Caco-2 (cell line): ENCODE measurements around the gene DLX4. TPM values are rescaled to one million over a fixed set of nuclear protein-coding genes. Genes with fewer than 3 reads are reported as not detected.

Source experiments
- BruUV-seq: library from RNA; stranded (reverse); fragments of 400-500 nt; replicated peaks from 2 replicates; lab custom pipeline; 2021; lab: Mats Ljungman, UMichigan
- CTCF ChIA-PET: fragments of 300-600 bp; sonication (Branson Sonifier 250); formaldehyde crosslinking; loops from one replicate; lab custom pipeline; 2022; ENCODE audit warnings: antibody characterized with exemption; lab: Charles Lee
- POLR2A ChIA-PET: fragments of 300-600 bp; sonication (Branson Sonifier 250); formaldehyde crosslinking; loops from one replicate; lab custom pipeline; 2022; ENCODE audit warnings: antibody characterized with exemption; lab: Charles Lee
- DNase-seq, 2 experiments: peaks; one replicate each; pipeline versions ENCODE4 v3.0.0 to v3.0.0-alpha.2; 2020 to 2022
- H3K27me3 ChIP-seq: replicated peaks from 2 replicates; pipeline ENCODE4 v1.6.0; 2011; ENCODE audit warnings: low read length; ENCODE audit not compliant: control insufficient read depth, insufficient read depth
- H3K36me3 ChIP-seq: 2 replicates; pipeline ENCODE4 v1.5.1; 2011; ENCODE audit warnings: low read length; ENCODE audit not compliant: control insufficient read depth, insufficient read depth
- H3K4me1 ChIP-seq: fragments of 250-450 bp; sonication (Bioruptor Pico); 2 replicates; pipeline ENCODE4 v1.5.1; 2020; ENCODE audit warnings: mild to moderate bottlenecking
- H3K4me3 ChIP-seq: 2 replicates; pipeline ENCODE4 v1.5.1; 2011; ENCODE audit warnings: low read depth, mild to moderate bottlenecking, control low read depth, low read length
- H3K9me3 ChIP-seq: fragments of 250-450 bp; sonication (Bioruptor Pico); 2 replicates; pipeline ENCODE4 v1.5.1; 2020; ENCODE audit warnings: mild to moderate bottlenecking, moderate library complexity
- H3K27ac Mint-ChIP-seq: one replicate; pipeline ENCODE4 v1.8.0; 2022; ENCODE audit warnings: mixed read lengths; ENCODE audit not compliant: unreplicated experiment
- H3K27me3 Mint-ChIP-seq: one replicate; pipeline ENCODE4 v1.8.0; 2022; ENCODE audit warnings: mixed read lengths; ENCODE audit not compliant: insufficient read depth, unreplicated experiment
- H3K36me3 Mint-ChIP-seq: one replicate; pipeline ENCODE4 v1.8.0; 2022; ENCODE audit warnings: mild to moderate bottlenecking, mixed read lengths; ENCODE audit not compliant: insufficient read depth, unreplicated experiment
- H3K4me1 Mint-ChIP-seq: one replicate; pipeline ENCODE4 v1.8.0; 2022; ENCODE audit warnings: low read depth, mixed read lengths; ENCODE audit not compliant: unreplicated experiment
- H3K4me3 Mint-ChIP-seq: one replicate; pipeline ENCODE4 v1.8.0; 2022; ENCODE audit warnings: mild to moderate bottlenecking, moderate library complexity, mixed read lengths; ENCODE audit not compliant: unreplicated experiment
- H3K9me3 Mint-ChIP-seq: one replicate; pipeline ENCODE4 v1.8.0; 2022; ENCODE audit warnings: mixed read lengths; ENCODE audit not compliant: unreplicated experiment
- intact Hi-C: fragments of 100-400 bp; cut with micrococcal nuclease; formaldehyde crosslinking; loops from one replicate; pipeline ENCODE4 v1.10.0; 2022; ENCODE audit not compliant: unreplicated experiment
- total RNA-seq: library from RNA; stranded (reverse); gene quantifications from 2 replicates; pipeline ENCODE4 v1.2.3, GENCODE V29; 2022
- TF ChIP-seq, protein P1 (sequence below), 2 experiments: fragments of 200-600 bp in 1 of 2; IDR thresholded peaks; 1 replicate in 1 of 2; 2 replicates in 1 of 2; pipeline versions ENCODE4 v1.5.1 to v1.8.0; 2011 to 2022; ENCODE audit warnings: antibody characterized with exemption in 1 of 2, control low read depth in 1 of 2, inconsistent platforms in 1 of 2, low read depth in 1 of 2, low read length in 1 of 2, mild to moderate bottlenecking in 1 of 2, moderate library complexity in 1 of 2; ENCODE audit not compliant: insufficient read depth in 1 of 2, severe bottlenecking in 1 of 2, unreplicated experiment in 1 of 2

Gene DLX4
- total RNA-seq, 1 experiment from 2014 or later, result 27.0 TPM

DNA sequence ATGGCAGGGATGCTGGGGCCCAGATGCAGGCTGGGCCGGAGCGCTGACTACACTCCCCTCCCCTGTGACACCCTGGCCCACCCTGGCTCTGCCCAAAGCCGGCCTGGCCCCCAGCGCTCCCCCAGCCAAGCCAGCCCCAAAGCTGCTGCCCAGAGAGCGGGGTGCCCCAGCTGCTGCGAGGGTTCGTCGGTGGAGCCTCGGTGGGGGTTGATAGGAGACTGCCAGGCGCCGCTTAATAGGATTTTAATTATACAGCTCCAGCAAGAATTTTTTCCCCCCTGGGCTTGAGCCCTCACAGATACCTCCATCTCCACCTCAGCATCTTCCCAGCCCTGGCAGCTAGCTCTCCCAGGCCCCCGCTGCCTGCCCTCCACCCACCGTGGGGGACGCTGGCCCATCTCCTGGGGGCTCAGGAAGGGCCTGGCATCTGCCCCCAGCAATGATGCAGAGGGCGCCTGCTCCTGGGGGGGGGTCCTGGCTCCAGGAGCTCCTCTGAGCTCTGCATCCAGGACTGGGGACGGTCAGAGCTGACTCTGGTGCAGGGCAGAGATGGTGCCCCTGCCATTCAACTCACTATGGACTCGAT, 36.8 kb upstream of the DLX4 start:
- H3K4me3 ChIP-seq, result no peak overlapping the region
- ChIA-PET CTCF (interaction anchor here (0.7 to 1.4 kb wide), 3 partner anchors 33 to 376 kb away, joined by 3 to 4 read pairs (median 3); no protein-coding TSS in a partner anchor), POLR2A (interaction anchor here (1.0 kb wide), 1 partner anchor 45 kb away, joined by 7 read pairs; no protein-coding TSS in a partner anchor)
- no peaks in the 10 kb centered on the region for H3K27me3 ChIP-seq
- H3K9me3 ChIP-seq, result no peaks in the 10 kb centered on the region
- H3K4me1 ChIP-seq, result peaks cover 29% of the 10 kb centered on the region
- BruUV-seq, result no TSS peak
- Mint-ChIP-seq H3K27ac (no peak overlapping the region), H3K4me3 (no peak overlapping the region), H3K27me3 (no peaks in the 10 kb centered on the region), H3K9me3 (no peaks in the 10 kb centered on the region), H3K4me1 (peaks cover 13% of the 10 kb centered on the region), H3K36me3 (no peaks in the 10 kb centered on the region)
- intact Hi-C loops, result no loop called here
- H3K36me3 ChIP-seq, result no peaks in the 10 kb centered on the region
- TF ChIP-seq, protein P1, sequence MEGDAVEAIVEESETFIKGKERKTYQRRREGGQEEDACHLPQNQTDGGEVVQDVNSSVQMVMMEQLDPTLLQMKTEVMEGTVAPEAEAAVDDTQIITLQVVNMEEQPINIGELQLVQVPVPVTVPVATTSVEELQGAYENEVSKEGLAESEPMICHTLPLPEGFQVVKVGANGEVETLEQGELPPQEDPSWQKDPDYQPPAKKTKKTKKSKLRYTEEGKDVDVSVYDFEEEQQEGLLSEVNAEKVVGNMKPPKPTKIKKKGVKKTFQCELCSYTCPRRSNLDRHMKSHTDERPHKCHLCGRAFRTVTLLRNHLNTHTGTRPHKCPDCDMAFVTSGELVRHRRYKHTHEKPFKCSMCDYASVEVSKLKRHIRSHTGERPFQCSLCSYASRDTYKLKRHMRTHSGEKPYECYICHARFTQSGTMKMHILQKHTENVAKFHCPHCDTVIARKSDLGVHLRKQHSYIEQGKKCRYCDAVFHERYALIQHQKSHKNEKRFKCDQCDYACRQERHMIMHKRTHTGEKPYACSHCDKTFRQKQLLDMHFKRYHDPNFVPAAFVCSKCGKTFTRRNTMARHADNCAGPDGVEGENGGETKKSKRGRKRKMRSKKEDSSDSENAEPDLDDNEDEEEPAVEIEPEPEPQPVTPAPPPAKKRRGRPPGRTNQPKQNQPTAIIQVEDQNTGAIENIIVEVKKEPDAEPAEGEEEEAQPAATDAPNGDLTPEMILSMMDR (IDR thresholded peaks at IDR 0.05; ENCODE audit: insufficient read depth in 1 of 2, low read depth in 1 of 2, low read length in 1 of 2, severe bottlenecking in 1 of 2, unreplicated experiment in 1 of 2), result no peak
- no peak for DNase-seq

- TF ChIP-seq, protein P1 (IDR thresholded peaks at IDR 0.05; ENCODE audit: insufficient read depth in 1 of 2, low read depth in 1 of 2, low read length in 1 of 2, severe bottlenecking in 1 of 2, unreplicated experiment in 1 of 2), result no peak
- BruUV-seq, result no TSS peak
- intact Hi-C loops, result no loop called here
- no peak for DNase-seq
- Histone ChIP-seq H3K9me3 (no peaks in the 10 kb centered on the region), H3K4me3 (no peak overlapping the region), H3K4me1 (peaks cover 29% of the 10 kb centered on the region), H3K27me3 (no peaks in the 10 kb centered on the region), H3K36me3 (no peaks in the 10 kb centered on the region)
- no peak overlapping the region for H3K4me3 Mint-ChIP-seq
- POLR2A ChIA-PET, result interaction anchor here (0.5 to 1.0 kb wide), 2 partner anchors 46 to 256 kb away, joined by 6 to 7 read pairs; no protein-coding TSS in a partner anchor
- no peaks in the 10 kb centered on the region for H3K27me3 Mint-ChIP-seq
- H3K4me1 Mint-ChIP-seq, result peaks cover 13% of the 10 kb centered on the region
- H3K27ac Mint-ChIP-seq, result no peak overlapping the region
- H3K36me3 Mint-ChIP-seq, result no peaks in the 10 kb centered on the region
- H3K9me3 Mint-ChIP-seq, result no peaks in the 10 kb centered on the region
- CTCF ChIA-PET, result interaction anchor here (0.9 to 1.4 kb wide), 2 partner anchors 34 to 377 kb away, joined by 3 to 4 read pairs; no protein-coding TSS in a partner anchor
Measured at GRCh38 chr17:49932901-49933300, 36.1 kb upstream of the DLX4 start.

- no peak overlapping the region for H3K4me3 ChIP-seq
- ChIA-PET POLR2A (no interaction called here), CTCF (no interaction called here)
- no peaks in the 10 kb centered on the region for H3K36me3 ChIP-seq
- TF ChIP-seq, protein P1 (IDR thresholded peaks at IDR 0.05; ENCODE audit: insufficient read depth in 1 of 2, low read depth in 1 of 2, low read length in 1 of 2, severe bottlenecking in 1 of 2, unreplicated experiment in 1 of 2), result no peak
- Mint-ChIP-seq H3K36me3 (no peaks in the 10 kb centered on the region), H3K4me3 (no peak overlapping the region), H3K4me1 (peaks cover 14% of the 10 kb centered on the region), H3K27ac (no peak overlapping the region), H3K27me3 (no peaks in the 10 kb centered on the region), H3K9me3 (no peaks in the 10 kb centered on the region)
- H3K4me1 ChIP-seq, result peaks cover 26% of the 10 kb centered on the region
- intact Hi-C loops, result no loop called here
- no peak for DNase-seq
- no peaks in the 10 kb centered on the region for H3K9me3 ChIP-seq
- H3K27me3 ChIP-seq, result no peaks in the 10 kb centered on the region
- no TSS peak for BruUV-seq
Measured at GRCh38 chr17:49935526-49936210, 33.3 kb upstream of the DLX4 start.
